ENCODE data around the gene GH2. TPM values are rescaled to one million over a fixed set of nuclear protein-coding genes. Genes with fewer than 3 reads are reported as not detected.

GH2 gene
- total RNA-seq, 2 experiments from 2014 or later, result not detected

DNA sequence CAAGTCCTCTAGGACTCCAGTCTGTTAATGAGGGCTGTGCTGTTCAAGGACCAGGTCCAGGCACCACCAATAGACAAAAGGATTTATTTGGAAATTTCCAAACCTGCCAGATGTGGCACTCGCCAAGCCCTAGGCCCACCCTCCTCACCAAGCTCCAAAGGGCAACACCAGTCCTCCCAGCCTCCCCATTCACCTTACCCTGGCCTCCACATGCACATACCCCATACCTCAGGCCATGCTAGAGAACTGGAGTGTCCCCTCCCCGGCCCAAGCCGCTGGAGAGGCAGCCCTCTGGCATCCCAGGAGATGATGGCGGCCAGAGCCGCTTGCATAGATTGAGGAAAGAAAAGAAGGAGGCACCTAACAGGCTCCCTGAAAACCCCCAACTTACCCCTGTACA is 49.7 kb downstream of the GH2 start:
- no peaks in the 10 kb centered on the region for H3K27me3 Mint-ChIP-seq
- H3K36me3 Mint-ChIP-seq, result peaks cover 65% of the 10 kb centered on the region
- H3K4me1 Mint-ChIP-seq, result peaks cover 52% of the 10 kb centered on the region
- H3K9me3 Mint-ChIP-seq (ENCODE audit: low read depth), result no peaks in the 10 kb centered on the region
- no peak overlapping the region for H3K4me3 Mint-ChIP-seq
- peak overlapping the region; percentile 83 for H3K27ac Mint-ChIP-seq
- ATAC-seq, result no peak
- no peak for DNase-seq
- CTCF ChIA-PET, result interaction anchor here (0.8 to 4.3 kb wide), 5 partner anchors 8 to 134 kb away, joined by 3 to 28 read pairs (median 3); partner anchors contain the start of gene SMARCD2

DNA sequence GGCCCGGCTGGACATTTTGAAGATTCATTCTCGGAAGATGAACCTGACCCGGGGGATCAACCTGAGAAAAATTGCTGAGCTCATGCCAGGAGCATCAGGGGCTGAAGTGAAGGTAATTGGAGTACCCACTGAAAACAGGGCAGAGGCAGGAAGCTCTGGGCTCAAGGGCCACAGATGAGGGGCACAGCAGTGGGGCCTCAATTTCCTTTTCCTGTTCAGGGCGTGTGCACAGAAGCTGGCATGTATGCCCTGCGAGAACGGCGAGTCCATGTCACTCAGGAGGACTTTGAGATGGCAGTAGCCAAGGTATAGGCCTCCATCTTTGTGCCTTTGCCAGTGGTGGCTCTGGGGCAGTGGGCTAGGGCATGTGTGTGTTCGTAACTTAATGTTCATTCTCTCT is 50.2 kb downstream of the GH2 start:
- Mint-ChIP-seq H3K4me3 (no peak overlapping the region), H3K27ac (peak overlapping the region; percentile 83)
- ATAC-seq, result no peak

DNA sequence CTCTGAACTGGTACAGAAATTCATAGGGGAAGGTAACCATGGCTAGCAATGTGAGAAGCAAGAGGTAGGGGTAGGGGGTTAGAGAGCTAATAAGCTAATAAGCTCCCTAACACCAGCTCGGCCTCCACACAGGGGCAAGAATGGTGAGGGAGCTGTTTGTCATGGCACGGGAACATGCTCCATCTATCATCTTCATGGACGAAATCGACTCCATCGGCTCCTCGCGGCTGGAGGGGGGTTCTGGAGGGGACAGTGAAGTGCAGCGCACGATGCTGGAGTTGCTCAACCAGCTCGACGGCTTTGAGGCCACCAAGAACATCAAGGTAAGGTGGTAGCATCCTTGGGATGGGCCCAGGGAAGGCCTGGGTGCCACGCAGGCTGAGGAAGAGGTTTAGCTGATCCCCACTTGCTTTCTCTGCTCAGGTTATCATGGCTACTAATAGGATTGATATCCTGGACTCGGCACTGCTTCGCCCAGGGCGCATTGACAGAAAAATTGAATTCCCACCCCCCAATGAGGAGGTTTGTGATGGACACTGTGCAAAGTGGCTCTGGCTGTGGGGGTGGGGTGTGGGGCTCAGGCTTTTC is 50.7 kb downstream of the GH2 start:
- CTCF ChIA-PET, result interaction anchor here (0.8 to 4.3 kb wide), 5 partner anchors 9 to 133 kb away, joined by 3 to 28 read pairs (median 3); partner anchors contain the start of gene SMARCD2
- no peak for DNase-seq
- no peak for ATAC-seq
- Mint-ChIP-seq H3K36me3 (peaks cover 60% of the 10 kb centered on the region), H3K4me1 (peaks cover 61% of the 10 kb centered on the region), H3K9me3 (ENCODE audit: low read depth) (no peaks in the 10 kb centered on the region), H3K27me3 (no peaks in the 10 kb centered on the region), H3K4me3 (no peak overlapping the region), H3K27ac (peak overlapping the region; percentile 83)

More for the DNA sequence above, 50.2 kb downstream of the GH2 start:
- CTCF ChIA-PET, result interaction anchor here (0.8 to 4.3 kb wide), 5 partner anchors 9 to 134 kb away, joined by 3 to 28 read pairs (median 3); partner anchors contain the start of gene SMARCD2
- Mint-ChIP-seq H3K36me3 (peaks cover 63% of the 10 kb centered on the region), H3K9me3 (ENCODE audit: low read depth) (no peaks in the 10 kb centered on the region), H3K27me3 (no peaks in the 10 kb centered on the region), H3K4me1 (peaks cover 56% of the 10 kb centered on the region)
- no peak for DNase-seq

DNA sequence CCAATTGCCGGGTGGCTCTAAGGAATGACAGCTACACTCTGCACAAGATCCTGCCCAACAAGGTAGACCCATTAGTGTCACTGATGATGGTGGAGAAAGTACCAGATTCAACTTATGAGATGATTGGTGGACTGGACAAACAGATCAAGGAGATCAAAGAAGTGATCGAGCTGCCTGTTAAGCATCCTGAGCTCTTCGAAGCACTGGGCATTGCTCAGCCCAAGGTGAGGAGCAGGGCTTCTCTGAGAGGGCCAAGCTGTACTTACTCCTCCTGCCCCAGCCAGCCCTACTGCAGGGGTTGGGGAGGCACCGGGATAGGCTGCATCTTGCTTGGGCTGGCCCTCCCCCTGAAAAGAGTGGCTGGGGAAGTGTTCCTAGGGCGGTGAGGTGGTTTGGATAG is 51.5 kb downstream of the GH2 start:
- Mint-ChIP-seq H3K9me3 (ENCODE audit: low read depth) (no peaks in the 10 kb centered on the region), H3K27me3 (no peaks in the 10 kb centered on the region), H3K27ac (no peak overlapping the region), H3K4me1 (peaks cover 64% of the 10 kb centered on the region), H3K36me3 (peaks cover 62% of the 10 kb centered on the region), H3K4me3 (no peak overlapping the region)
- DNase-seq (no peak), ATAC-seq (no peak)
- CTCF ChIA-PET, result interaction anchor here (0.8 to 4.3 kb wide), 3 partner anchors 10 to 132 kb away, joined by 3 to 28 read pairs (median 7); partner anchors contain the start of gene SMARCD2

Other genes starting within 250 kb of the GH2 start
- gene LIMD2, start 181.8 kb downstream of the GH2 start, total RNA-seq, result 100 to 1,000 TPM; 303 to 356 TPM
- 10 to 100 TPM; 59.9 to 76.8 TPM for gene STRADA, start 140.1 kb downstream of the GH2 start, total RNA-seq
- gene CCDC47, start 108.3 kb downstream of the GH2 start, total RNA-seq, result 10 to 100 TPM; 55.7 to 71.1 TPM
- 100 to 1,000 TPM; 121 to 123 TPM for gene DDX42, start 107.8 kb downstream of the GH2 start, total RNA-seq
- 100 to 1,000 TPM; 157 to 195 TPM for gene PSMC5, start 54.5 kb downstream of the GH2 start, total RNA-seq
- 10 to 100 TPM; 58.9 to 71.7 TPM for gene FTSJ3, start 54.3 kb downstream of the GH2 start, total RNA-seq
- 100 to 1,000 TPM; 137 to 151 TPM for gene SMARCD2, start 39.3 kb downstream of the GH2 start, total RNA-seq
- not detected for gene CSH2, start 8.3 kb downstream of the GH2 start, total RNA-seq
- not detected for gene CSH1, start 14.6 kb upstream of the GH2 start, total RNA-seq
- gene CSHL1, start 29.3 kb upstream of the GH2 start, total RNA-seq, result not detected
- not detected for gene GH1, start 36.9 kb upstream of the GH2 start, total RNA-seq
- gene CD79B, start 50.4 kb upstream of the GH2 start, total RNA-seq, result 10 to 100 TPM; 15.0 to 19.1 TPM
- gene SCN4A, start 91.0 kb upstream of the GH2 start, total RNA-seq, result under 1 TPM in 1 of 2 experiments, not detected in 1; 0.02 TPM
- gene PRR29, start 116.4 kb upstream of the GH2 start, total RNA-seq, result 1 to 10 TPM; 1.5 to 3.3 TPM
- 10 to 100 TPM; 39.0 to 40.6 TPM for gene ICAM2, start 138.7 kb upstream of the GH2 start, total RNA-seq
- 10 to 100 TPM; 21.7 to 22.9 TPM for gene ERN1, start 248.2 kb upstream of the GH2 start, total RNA-seq

All from activated CD8-positive, alpha-beta memory T cell treated with anti-CD3 and anti-CD28 coated beads, Interleukin-2, amount 10 ng/mL, durations not matched to agents 7 days and 5 days (primary cell).